GM10248 (cell line): Measurements from ENCODE around the gene LMTK2.

Source experiments
- CTCF ChIA-PET: fragments of 300-600 bp; sonication (Branson Sonifier 250); formaldehyde crosslinking; extraction: SDS; loops from one replicate; lab custom pipeline; 2021; ENCODE audit warnings: antibody characterized with exemption; lab: Yijun Ruan, JAX
- POLR2A ChIA-PET: fragments of 350-650 bp; sonication (Branson Sonifier 250); formaldehyde crosslinking; extraction: SDS; loops from one replicate; lab custom pipeline; 2020; ENCODE audit warnings: antibody characterized with exemption; lab: Yijun Ruan, JAX
- DNase-seq: peaks from one replicate; pipeline ENCODE4 v3.0.0; 2012; ENCODE audit errors: extremely low spot score
- CTCF ChIP-seq: IDR thresholded peaks from 2 replicates; pipeline ENCODE4 v1.5.1; 2012; ENCODE audit warnings: mild to moderate bottlenecking, low read depth; ENCODE audit errors: extremely low read depth, missing control alignments, control extremely low read depth

LMTK2 gene

GRCh38 chr7:98191668-98192431 is 85.2 kb downstream of the LMTK2 start:
- ChIA-PET POLR2A (no interaction called here), CTCF (interaction anchor here (1.5 to 2.2 kb wide), 2 partner anchors 11 to 23 kb away, joined by 4 to 6 read pairs; no protein-coding TSS in a partner anchor)
- DNase-seq = no peak
- no peak for TF ChIP-seq CTCF

DNA sequence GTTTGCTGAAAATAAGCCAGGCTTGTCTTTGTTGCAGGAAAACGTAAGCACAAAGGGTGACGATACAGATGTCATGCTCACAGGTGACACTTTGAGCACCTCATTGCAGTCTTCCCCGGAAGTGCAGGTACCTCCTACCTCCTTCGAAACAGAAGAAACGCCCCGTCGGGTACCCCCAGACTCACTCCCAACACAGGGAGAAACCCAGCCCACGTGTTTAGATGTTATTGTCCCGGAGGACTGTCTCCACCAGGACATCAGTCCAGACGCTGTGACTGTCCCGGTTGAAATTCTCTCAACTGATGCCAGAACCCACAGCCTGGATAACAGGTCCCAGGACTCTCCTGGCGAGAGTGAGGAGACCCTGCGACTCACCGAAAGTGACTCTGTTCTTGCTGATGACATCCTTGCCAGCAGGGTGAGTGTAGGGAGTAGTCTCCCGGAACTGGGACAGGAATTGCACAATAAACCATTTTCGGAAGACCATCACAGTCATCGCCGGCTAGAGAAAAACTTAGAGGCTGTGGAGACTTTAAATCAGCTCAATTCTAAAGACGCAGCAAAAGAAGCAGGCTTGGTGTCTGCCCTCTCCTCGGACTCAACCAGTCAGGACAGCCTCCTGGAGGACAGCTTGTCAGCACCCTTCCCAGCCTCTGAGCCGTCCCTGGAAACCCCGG is 86.3 kb downstream of the LMTK2 start:
- TF ChIP-seq CTCF = no peak
- no peak for DNase-seq
- ChIA-PET POLR2A (no interaction called here), CTCF (interaction anchor here (0.6 to 2.2 kb wide), 4 partner anchors 10 to 171 kb away, joined by 3 to 6 read pairs (median 5); no protein-coding TSS in a partner anchor)

DNA sequence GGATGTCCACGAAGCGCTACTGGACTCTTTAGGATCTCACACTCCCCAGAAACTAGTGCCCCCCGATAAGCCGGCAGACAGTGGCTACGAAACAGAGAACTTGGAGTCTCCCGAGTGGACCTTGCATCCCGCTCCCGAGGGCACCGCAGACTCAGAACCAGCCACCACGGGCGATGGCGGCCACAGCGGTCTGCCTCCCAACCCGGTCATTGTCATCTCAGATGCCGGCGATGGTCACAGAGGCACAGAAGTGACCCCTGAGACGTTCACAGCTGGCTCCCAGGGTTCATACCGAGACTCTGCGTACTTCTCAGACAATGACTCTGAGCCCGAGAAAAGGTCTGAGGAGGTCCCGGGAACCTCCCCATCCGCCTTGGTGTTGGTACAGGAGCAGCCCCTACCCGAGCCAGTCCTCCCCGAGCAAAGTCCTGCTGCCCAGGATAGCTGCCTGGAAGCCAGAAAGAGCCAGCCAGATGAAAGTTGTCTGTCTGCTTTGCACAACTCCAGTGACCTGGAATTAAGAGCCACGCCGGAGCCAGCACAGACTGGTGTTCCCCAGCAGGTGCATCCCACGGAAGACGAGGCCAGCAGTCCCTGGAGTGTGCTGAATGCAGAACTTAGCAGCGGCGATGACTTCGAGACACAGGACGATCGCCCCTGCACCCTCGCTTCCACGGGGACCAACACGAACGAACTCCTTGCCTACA is 87.0 kb downstream of the LMTK2 start:
- CTCF ChIA-PET = interaction anchor here (1.4 to 2.2 kb wide), 2 partner anchors 25 to 172 kb away, joined by 6 read pairs; no protein-coding TSS in a partner anchor
- POLR2A ChIA-PET = no interaction called here
- TF ChIP-seq CTCF = no peak
- no peak for DNase-seq

GRCh38 chr7:98194186-98194585 is 87.5 kb downstream of the LMTK2 start:
- DNase-seq = no peak
- ChIA-PET POLR2A (no interaction called here), CTCF (interaction anchor here (2.2 kb wide), 1 partner anchor 25 kb away, joined by 8 read pairs; no protein-coding TSS in a partner anchor)

DNA sequence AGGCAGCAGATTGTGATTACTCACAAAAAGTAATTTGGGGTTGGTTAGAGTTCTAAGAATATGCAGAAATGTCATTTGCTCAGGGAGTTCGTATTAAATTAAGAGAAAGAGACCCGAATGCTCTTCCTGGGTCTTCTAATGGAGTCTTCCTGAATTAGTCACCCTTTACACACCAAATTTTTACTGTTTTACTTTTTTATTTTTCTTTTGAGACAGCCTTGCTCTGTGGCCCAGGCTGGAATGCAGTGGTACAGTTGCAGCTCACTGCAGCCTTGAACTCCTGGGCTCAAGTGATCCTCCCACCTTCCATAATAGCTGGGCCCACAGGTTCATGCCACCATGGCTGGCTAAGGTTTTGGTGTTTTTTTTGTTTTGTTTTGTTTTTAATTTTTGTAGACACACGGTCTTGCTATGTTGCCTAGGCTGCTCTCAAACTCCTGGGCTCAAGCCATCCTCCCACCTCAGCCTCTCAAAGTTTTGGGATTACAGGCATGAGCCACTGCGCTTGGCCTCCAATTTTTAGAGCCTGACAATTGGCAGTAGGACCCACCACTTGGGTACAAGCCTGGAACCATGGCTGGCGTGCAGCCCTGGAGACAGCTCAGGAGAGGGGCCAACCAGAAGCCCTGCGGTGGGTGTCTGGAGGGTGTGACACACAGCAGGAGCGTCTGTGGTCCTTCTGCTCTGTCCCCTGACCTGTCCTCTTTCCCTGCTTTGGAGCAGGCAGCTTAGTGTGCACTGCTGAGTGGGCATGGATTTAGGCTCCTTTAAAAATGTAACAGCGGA is 88.2 kb downstream of the LMTK2 start:
- ChIA-PET POLR2A (no interaction called here), CTCF (interaction anchor here (2.2 kb wide), 1 partner anchor 26 kb away, joined by 8 read pairs; no protein-coding TSS in a partner anchor)
- TF ChIP-seq CTCF = no peak
- no peak for DNase-seq

More at GRCh38 chr7:98194186-98194585, 87.5 kb downstream of the LMTK2 start:
- no peak for TF ChIP-seq CTCF
